22Rv1 (cell line): Measurements from ENCODE around the gene HOMER3.

Experiments
- CTCF ChIP-seq: fragments of 450-650 bp; IDR thresholded peaks from 2 replicates; pipeline ENCODE4 v1.5.1; 2017; ENCODE audit warnings: mild to moderate bottlenecking
- ZFX ChIP-seq: fragments of 450-650 bp; IDR thresholded peaks from 2 replicates; pipeline ENCODE4 v1.6.1; 2017; ENCODE audit warnings: antibody characterized with exemption, borderline replicate concordance

GRCh38 chr19:18910801-18911436, 30.1 kb downstream of the HOMER3 start:
- TF ChIP-seq CTCF (no peak), ZFX (no peak)
